ENCODE results near the gene PCDH18.
"Not testable (repeated sequence)": the region's sequence is repeated elsewhere in the genome, so short reads cannot be mapped to it uniquely, and the experiment has no call there.

- not testable (repeated sequence) for TF ChIP-seq CTCF, POLR2A (IDR thresholded peaks at IDR 0.05)
Observed at GRCh38 chr4:137483313-137483959, 48.9 kb downstream of the PCDH18 start.
